DMS53 treated with DMSO at 0.1 percent for 48 hours (cell line): ENCODE measurements around the gene FSIP1.
"Not testable (repeated sequence)": the region's sequence is repeated elsewhere in the genome, so short reads cannot be mapped to it uniquely, and the experiment has no call there.

Experiments
- DNase-seq: peaks from one replicate; lab custom pipeline; 2025; ENCODE audit not compliant: unreplicated experiment; lab: John Stamatoyannopoulos, UW

FSIP1 gene

DNA sequence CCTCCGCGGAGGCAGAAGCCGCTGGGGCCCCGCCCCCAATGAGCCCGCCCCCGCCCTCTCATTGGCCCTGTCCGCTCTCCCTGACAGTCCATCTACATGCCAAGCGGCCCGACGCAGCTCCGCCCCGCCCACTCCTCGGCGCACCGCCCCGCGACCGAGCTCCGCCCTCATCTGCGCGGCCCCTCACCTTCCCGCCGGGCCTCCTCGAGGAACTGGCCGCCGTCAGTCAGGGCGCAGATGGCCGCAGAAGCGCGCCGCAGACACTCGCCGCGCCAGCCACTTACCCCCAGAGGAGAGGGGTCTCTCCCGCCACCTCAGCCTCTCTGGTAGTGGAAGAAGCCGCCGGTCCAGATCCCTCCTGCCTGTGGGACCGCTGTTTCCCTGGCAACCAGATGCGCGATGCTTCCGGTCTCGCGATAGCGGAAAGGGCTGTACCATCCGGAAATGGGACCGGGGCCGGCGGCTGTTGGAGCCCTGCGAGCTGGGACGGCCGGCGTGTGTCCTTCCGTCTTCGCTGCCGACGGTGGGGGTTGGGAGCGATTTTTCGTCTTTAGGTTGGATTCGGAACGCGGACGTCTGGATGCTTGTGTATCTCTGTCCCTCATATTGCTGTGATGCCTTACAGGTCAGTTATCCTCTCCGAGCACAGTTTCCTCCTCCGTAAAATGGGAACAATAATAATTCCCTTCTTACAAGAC, at the start of gene FSIP1:
Gene FSIP1 (minus strand): TSS at position 401 of the 698 bp plus-strand sequence. CDS start 6,317 bp downstream, outside the sequence.
- peak; percentile 70 for DNase-seq

DNA sequence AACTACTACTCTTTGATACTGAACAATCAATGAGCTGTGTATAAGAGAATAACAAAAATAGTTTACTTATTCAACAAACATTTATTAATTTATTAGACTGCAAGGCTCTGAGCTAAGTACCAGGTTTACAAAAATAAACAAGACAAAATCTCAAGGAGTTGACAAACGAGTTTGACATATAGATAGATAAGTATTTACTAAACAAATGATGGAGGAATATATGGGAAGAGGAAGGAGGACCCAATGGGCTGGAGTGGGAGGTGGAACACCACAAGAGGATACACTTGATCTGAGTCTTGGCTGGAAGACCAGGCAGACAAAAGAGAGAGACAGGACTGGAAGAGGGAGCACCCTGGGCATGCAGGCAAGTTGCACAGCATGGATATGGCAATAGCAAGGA, 47.5 kb upstream of the FSIP1 start:
- no peak for DNase-seq

DNA sequence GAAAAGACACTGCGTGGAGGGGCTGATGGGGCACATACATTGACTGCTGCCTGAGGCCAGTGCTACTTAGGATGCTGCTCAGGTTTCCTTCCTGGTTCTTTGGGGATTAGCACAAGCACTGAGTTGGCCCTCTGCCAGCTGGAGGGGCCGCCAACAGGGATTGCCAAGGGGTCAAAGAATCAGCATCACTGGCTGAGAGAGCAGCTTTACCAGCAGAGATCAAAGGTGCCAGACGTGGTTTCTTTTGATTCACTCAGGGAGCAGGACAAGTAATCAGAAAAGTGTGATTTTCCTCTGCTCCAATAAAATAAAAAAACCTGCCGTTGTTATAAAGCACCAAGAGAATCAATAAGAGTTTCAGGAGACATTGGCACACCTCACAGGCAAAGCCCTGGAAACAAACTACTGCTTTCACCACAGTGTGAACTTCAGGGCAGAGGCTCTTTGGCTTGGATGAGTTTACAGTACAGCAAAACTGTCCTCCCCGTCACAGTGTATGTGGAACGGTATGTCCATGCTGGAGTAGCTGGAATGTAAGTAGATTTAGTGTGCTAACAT, 45.8 kb upstream of the FSIP1 start:
- no peak for DNase-seq

DNA sequence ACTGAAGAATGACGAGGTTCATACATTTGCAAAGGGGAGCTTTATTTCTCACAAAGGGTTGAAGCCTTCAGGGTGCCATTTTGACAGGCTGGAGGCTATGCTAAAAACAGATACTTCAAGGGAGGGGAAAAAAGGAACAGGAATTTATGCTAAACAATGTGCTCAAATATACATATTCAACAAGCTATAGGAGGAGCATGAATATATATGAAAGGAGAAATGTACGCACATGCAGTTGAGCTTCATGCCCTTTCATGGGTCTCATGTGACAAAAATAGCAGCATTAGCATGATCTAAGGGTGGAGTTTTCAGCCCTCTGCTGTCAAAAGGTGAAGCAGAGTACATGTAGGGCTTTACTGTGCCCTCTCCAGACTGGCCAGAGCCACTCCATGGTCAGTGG, 44.3 kb upstream of the FSIP1 start:
- no peak for DNase-seq

DNA sequence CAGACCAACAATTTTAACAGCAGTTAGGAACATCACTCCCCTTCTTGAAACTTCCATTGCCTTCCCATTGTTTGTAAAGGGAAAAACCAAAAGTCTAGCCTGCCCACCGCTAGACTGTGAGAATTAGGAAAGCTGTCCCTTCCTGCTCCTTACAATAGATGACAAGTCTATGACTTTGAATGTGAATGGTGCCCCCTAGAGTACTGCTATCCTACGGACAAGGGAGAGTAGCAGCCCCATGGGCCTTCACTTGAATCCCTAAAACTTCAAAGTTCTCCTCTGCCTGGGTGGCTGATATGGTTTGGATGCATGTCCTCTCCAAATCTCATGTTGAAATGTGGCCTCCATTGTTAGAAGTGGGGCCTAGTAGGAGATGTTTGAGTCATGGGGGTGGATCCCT, 41.0 kb upstream of the FSIP1 start:
- no peak for DNase-seq

DNA sequence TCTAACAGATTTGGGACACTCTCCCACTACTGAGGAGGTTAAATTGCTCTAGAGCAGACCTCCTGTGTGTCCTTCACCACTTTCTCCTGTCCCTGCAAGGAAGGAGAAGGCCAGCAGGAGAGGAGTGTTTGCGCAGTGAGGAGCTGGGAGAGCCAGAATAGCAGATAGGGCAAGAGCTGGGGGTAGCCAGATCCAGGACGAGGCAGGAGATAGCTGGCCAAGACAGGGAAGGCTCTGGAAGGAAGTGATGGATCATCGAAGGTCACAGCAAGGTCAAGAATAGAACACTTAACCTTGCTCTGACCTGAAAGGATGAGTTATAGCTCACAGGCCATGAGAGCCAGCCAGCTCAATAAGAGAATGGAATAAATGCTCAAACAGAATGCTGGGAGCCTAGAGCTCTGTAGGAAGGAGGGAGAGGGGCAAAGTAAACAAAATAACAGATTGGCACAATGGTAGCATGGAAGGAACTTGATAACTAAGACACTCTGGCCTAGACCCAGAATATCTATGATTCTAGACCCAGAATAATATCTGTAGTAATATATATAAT, 37.5 kb upstream of the FSIP1 start:
- no peak for DNase-seq

DNA sequence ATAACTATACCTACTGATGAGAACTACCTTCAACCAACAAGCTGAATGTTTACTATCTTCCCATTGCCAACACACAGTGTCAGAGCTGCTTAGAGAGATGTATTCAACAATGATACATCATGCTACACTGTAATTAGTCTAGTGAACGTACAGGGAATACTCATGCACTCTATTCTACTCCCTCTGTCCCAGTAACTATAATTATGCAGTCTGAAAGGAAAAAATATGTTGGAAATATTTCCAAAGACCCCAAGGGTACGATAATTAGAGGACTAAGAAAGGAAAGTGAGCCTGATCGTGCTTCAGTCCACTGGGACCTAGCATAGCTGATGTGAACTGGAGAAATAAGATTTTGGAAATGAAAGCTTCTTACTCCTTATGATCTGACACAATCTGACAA, 36.9 kb upstream of the FSIP1 start:
- no peak for DNase-seq

DNA sequence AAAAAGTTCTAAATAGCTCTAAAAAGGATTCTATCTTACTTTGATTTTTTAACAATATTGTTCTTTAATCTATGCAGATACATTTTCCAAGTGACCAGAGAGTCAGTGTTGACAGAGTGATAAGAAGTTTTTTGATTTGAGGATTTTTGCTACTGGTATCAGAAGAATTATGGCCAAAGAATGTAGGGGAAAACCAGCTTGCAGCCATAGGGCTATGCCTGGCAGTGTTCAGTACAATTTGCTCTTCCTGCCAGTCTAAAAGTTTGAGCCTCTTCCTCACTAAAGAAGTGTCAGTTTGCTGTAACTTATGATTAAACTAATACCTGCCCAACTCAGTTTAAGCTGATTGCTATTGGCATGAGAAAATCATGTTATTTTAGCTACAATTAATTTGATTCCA, 35.3 kb upstream of the FSIP1 start:
- no peak for DNase-seq

DNA sequence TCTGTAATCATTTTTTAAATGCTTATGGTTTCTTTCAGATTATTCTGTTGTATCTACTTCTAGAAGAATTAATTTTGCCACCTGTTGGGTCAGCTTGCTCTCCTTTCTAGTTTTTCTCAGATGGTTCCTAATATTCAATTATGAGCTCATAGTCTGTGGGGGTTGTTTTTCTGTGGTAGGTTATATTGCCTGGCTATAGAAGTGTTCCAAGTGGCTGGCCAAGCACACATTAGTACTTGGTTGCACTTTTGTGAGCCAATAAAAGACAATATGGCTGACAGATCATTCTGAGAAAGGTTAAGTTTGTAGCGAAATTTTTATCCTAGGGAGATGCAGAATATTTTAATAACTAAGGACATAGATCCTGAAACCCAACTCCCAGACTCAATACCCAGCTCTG, 31.8 kb upstream of the FSIP1 start:
- DNase-seq = no peak

DNA sequence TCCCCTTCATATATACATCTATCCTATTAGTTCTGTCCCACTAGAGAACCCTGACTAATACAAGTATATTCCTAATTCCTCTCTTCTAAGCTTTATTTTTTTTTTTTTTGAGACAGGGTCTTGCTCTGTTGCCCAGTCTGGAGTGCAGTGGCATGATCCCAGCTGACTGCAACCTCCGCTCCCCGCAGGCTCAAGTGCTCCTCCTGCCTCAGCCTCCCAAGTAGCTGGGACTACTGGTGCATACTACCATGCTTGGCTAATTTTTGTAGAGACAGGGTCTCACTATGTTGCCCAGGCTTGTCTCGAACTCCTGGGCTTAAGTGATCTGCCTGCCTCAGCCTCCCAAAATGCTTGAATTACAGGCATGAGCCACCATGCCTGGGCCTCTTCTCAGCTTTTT, 30.0 kb upstream of the FSIP1 start:
- DNase-seq = not testable (repeated sequence)

DNA sequence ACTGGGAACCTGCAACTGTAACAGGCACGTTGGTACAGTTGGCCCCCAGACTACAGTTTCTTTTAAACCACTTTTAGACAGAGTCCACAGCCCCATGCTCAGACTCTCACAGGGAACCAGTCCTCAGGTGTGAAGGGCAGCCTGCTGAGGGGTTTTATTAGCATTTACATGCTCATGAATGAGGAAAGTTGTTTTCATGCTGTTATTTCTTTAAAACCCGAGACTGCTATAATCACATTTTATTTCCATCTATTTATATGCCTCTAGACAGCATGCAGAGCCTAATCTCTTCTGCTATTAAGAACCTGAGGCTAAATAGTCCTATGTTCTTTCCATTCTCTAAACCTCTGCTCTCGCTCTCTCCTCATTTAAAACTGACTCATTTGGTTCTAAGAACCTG, 26.3 kb upstream of the FSIP1 start:
- DNase-seq = no peak

DNA sequence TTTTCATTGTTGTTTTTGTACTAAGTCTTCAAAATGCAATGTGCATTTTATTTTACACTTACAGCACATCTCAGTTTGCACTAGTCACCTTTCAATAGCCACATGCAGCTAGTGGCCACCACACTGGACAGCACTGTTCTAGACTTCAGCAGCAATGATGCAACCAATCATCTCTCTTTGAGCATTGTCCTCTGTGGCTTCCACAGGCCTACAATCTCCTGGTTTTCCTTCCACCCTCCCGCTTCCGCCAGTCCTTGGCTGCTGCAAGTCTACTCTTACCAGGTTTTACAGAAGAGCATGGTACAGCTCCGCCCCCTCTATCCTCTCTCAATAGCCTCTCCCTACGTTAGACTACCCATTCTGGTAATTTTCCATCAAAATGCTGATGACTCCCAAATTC, 25.1 kb upstream of the FSIP1 start:
- DNase-seq = no peak

DNA sequence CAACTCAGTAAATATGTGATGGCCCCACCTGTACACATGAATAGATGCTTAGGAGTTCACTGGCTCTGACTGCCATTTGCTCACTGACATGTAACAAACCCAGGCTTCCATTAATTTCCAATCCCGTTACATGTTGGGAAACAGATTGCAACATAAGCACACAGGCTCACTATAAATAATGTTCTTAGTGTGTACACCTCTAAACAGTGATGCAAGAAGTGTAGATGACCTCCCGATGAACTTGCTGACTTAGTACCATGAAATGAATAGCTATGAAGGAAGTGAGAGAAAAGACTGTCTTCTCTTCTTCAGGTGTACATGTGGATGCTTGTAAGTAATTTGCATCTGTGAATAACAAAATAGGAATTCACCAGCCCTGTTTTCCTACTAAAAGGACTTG, 21.4 kb upstream of the FSIP1 start:
- DNase-seq = no peak

DNA sequence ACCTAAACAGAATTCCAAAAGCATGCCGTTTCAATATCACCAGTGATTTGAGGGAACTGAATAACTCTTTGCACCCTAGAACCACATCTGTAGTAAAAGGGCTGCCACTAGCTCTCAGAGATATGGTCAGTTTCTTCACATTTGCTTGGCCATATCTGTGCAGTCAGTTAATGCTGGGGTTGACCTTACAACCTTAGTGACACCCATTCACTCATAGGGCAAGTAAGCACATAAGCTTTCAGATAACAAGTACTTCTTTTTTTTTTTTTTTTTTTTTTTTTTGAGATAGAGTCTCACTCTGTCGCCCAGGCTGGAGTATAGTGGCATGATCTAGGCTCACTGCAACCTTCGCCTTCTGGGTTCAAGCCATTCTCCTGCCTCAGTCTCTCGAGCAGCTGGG, 20.4 kb upstream of the FSIP1 start:
- no peak for DNase-seq

DNA sequence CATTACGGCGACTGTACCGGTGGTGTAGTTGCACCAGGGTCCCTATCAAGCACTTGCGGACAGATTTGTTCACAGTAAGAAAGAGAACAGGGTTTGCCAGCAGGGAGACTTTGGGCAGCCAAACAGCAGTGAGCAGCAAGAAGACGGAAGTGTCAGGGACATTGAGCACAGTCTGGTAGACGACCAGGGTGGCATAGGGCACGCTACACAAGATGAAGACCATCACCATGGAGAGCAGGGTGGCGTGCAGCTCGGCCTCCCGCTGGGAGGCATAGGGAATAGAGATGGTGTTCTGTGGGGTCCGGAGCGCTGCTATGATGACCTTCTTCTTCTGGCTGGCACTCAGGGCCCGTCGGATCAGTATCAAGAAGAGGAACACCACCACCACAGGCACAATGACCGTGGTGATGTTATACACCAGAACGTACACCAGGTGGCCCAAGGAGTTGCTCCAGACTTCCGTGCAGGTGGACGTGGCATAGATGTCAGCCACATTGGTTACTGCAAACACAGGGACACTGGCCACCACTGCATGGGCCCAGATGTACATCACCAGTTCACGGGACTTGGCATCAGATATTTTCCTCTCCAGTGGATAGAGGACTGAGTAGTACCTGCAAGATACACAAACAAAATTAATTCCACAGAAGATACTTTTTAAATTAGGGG, 19.1 kb upstream of the FSIP1 start:
- DNase-seq = peak; percentile 27

DNA sequence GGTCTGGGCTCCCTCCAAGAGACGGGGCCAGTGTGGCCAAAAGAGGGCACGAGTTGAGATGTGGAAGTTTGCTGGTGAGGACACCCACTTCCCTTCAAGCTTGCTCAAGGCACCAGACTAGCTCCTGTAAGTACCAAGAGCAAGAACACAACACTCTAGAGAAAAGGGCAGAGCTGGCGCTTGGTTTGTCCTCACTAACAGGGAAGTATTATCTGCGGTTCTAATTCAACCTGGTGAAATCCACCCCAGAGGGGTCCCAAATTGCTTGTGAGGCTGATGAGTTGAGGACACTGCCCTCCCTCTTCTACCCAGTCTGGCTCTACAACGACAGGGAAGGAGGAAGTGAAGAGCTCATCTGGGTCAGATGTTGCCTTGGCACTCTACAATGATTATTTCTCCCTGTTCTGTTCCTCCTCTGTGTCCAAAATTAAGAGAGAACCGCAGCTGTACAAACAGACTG, 16.9 kb upstream of the FSIP1 start:
- no peak for DNase-seq

DNA sequence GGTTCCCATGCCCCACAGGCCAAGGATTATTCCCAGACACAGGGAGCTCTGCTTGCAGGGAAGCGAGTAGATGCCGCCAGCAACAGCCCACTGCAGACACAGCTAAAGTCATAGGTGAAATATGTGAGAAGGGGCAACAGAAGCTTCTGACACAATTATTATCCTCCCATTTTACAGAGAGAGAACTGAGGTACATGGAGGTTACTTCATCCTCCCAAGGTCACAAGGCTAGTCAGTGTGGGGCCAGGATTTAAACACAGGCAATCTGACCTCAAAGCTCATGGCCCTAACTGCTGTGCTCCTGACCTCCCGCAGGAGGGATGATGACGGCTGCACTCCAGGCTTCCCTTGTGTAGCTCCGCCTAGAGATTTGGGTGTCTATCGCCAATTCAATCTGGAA, 15.7 kb upstream of the FSIP1 start:
- DNase-seq = no peak

DNA sequence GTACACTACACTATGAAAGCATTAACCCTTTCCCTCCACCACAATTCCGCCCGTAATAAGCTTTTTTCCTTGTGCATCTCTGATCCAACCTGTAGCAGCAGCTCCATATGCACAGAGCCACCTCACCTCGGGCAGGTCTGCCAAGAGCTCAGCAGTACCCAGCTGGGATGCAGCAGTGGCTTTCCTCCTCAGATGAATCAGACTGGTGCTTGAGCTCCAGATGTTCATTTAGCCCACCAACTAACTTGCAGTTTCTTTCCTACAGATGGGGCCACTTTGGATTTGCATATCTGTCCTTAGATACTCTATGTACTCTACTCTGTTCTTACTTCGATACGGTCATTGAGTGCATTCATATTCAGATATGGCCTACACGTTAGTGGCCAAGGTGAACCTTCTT, 14.8 kb upstream of the FSIP1 start:
- DNase-seq = no peak

DNA sequence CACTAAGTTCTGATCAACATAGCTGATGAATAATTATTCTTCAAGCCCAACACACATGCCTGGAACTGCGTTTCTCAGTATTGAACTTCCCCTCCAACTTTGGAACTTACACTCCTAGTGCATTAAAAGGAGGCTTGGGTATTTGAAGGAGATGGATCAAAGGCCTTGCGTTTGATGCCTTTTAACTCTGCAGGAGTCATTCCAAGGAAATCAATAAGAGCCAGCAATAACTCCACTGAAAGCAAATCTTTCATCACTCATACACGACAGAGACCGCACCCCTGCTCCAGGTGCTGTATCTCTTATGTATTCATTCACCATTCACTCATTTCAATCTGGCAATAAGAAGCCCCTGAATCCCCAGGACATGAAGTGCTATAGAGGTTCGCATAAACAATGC, 14.0 kb upstream of the FSIP1 start:
- no peak for DNase-seq

DNA sequence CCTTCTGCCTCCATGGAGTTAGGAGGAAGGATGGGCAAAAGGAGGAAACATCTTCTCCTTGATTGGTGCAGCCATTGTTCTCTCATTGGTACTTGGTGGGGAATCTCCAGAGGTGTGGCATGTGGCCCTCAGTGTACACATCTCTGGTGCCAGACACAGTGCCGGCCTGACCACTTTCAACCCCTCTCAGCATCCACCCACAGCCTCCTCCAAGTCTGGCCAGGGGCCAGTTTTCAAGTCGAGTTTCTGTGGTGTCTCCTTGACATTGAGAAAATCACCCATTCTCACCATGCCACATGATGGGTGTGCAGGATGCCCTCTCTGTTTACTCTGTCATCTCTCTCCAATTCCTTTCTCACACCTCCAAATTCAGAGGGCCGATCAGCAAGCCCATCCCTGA, 12.8 kb upstream of the FSIP1 start:
- DNase-seq = no peak

DNA sequence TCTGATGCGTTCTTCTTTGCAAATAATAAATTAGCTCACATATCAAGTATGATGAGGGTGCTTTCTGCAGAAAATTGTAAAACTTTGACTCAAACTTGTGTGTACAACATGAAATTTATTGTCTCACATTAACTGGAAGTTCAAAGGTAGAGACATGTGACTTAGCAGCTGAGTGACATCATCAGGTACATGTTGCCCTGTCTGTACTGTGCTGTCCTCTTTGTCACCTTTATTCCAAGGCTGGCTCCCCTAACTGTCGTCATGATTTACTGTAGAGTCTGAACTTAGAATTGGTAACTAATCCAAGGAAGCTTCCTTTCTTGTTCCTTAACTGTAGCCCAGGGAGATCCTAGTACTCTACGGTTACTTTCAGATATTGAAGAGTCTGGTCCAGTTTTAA, 12.3 kb upstream of the FSIP1 start:
- DNase-seq = no peak

DNA sequence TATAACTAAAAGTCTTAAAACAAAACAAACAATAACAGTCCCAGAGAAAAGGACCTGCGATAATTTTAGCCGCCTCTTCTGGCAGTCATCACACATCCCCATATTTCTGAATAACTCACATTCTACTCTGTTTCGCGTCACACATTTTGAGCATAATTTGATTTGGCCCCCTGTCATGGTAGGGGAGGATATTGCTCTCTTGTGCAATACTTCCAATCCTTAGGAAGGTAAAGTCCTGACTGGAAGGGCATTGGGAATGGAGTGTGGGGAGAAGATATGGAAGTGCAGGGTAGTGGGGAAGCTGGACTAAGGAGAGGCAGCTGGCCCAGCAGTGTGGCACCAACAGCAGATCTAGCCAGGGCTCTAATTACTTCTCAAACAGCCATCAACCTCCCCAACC, 11.3 kb upstream of the FSIP1 start:
- no peak for DNase-seq
